Measurements from ENCODE around the gene UBE2O. TPM values are rescaled to one million over a fixed set of nuclear protein-coding genes. Genes with fewer than 3 reads are reported as not detected.
"Not testable (repeated sequence)": the region's sequence is repeated elsewhere in the genome, so short reads cannot be mapped to it uniquely, and the experiment has no call there.

The UBE2O gene
- total and polyA plus RNA-seq, 2 experiments from 2014 or later: 28.5 to 62.6 TPM

DNA sequence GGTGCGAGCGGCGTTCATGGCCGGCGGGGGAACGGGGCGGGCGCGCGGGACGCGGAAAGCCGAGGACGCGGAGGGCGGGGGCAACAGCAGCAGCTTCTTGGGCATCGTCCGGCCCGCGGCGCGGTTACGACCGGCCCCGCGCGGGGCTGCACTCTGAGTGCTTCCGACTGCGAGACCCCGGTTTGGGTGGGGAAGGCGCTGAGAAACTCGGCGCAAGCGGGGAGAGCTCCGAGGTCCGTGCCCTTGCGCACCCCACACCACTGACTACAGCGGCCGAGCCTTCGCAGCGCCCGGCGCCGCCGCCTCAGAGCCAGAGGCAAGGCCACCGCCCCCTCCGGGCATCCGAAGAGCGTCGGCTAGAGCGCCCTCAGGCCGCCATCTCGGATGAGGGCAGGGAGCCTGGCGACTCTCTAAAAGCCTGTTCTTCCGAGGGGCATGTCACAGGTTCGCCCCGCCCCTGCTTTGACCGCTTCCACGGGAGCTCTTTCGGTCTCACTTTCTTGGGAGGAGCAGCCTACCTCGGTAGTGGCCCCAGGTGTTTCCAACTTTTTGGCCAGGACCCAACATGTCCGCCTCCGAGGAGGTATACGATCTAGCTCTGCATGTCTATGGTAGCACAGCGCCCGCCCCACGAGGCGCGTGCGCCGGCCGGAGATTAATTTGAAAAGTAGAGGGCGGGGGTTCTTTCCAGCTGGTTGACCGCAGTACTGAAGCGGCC is 99.2 kb downstream of the UBE2O start, which contains the start of gene PRPSAP1:
PRPSAP1 (minus strand) TSS at position 318 of the 718 bp plus-strand sequence; CDS start at position 105, 213 bp downstream.
- peaks cover 14% of the 10 kb centered on the region for H3K4me1 ChIP-seq (ENCODE audit: low read depth)
- H3K36me3 ChIP-seq: no peaks in the 10 kb centered on the region
- peak; percentile 94 to 95 for DNase-seq (ENCODE audit: low read depth in 1 of 2, low spot score in 1 of 2)
- TF ChIP-seq, protein P1, sequence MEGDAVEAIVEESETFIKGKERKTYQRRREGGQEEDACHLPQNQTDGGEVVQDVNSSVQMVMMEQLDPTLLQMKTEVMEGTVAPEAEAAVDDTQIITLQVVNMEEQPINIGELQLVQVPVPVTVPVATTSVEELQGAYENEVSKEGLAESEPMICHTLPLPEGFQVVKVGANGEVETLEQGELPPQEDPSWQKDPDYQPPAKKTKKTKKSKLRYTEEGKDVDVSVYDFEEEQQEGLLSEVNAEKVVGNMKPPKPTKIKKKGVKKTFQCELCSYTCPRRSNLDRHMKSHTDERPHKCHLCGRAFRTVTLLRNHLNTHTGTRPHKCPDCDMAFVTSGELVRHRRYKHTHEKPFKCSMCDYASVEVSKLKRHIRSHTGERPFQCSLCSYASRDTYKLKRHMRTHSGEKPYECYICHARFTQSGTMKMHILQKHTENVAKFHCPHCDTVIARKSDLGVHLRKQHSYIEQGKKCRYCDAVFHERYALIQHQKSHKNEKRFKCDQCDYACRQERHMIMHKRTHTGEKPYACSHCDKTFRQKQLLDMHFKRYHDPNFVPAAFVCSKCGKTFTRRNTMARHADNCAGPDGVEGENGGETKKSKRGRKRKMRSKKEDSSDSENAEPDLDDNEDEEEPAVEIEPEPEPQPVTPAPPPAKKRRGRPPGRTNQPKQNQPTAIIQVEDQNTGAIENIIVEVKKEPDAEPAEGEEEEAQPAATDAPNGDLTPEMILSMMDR (IDR thresholded peaks at IDR 0.05; ENCODE audit: low read depth, low read length): peak; percentile 65
- H3K4me3 ChIP-seq: peak within 1 kb of the TSS; percentile 90
- no peaks in the 10 kb centered on the region for H3K9me3 ChIP-seq (ENCODE audit: low read depth)
- no peaks in the 10 kb centered on the region for H3K27me3 ChIP-seq
- peak within 1 kb of the TSS; percentile 99 for H3K27ac ChIP-seq

DNA sequence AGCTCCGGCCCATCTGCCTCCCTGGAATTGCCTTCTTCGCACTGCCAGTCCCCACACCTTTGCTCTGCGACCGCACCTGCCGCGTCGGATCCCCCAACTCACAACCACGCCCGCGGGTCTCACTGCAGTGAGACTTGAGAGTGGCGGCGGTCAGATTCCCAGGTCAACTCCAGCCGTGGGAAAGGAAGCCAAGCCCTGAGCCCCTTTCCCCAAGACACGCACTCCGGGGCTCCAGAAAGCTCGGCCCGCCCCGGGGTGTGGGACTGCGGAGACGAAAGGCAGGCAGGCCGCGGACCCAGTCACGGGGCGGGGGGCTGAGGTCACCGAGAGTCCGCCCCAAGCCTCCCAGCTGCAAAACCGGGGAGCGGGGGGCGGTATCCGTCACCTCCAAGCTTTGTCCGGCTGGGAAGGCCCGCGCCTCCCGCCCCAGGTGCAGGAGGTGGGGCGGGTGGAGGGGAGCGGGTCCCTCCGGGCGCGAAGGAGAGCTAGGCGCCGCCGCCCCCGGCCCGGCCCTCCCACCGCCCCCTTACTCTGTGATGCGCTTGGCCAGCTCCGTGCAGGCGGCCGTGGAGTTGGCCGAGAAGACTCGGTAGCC is 99.9 kb downstream of the UBE2O start:
- H3K27ac ChIP-seq: peak overlapping the region; percentile 99
- no peaks in the 10 kb centered on the region for H3K27me3 ChIP-seq
- H3K36me3 ChIP-seq: no peaks in the 10 kb centered on the region
- H3K4me3 ChIP-seq: peak overlapping the region; percentile 90
- no peaks in the 10 kb centered on the region for H3K9me3 ChIP-seq (ENCODE audit: low read depth)
- TF ChIP-seq, protein P1 (IDR thresholded peaks at IDR 0.05; ENCODE audit: low read depth, low read length): no peak
- peaks cover 14% of the 10 kb centered on the region for H3K4me1 ChIP-seq (ENCODE audit: low read depth)
- peak in 1 of 2 donors; percentile 56 for DNase-seq (ENCODE audit: low read depth in 1 of 2, low spot score in 1 of 2)

DNA sequence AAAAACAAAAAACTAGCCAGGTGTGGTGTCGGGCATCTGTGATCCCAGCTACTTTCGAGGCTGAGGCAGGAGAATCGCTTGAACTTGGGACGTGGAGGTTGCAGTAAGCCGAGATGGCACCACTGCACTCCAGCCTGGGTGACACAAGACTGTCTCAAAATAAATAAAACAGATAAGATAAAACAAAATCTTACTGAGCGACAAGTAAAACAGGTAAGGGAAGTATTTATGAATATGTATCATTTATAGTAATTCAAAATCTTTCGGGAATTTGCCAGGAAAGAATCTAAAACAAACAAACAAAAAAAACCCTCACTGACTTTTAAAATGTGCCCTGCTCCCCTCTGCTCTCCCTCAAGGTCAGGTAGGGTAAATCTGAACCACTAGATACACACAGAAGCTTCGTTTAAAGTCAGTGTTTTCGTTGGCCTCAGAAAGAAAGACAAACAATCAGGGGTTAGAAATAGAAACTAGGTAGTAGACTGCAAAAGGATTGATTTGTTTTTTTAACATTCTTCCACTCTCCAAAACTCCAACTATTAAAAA is 101.4 kb downstream of the UBE2O start:
- Histone ChIP-seq H3K4me1 (ENCODE audit: low read depth) (peaks cover 14% of the 10 kb centered on the region), H3K27me3 (no peaks in the 10 kb centered on the region), H3K4me3 (no peak overlapping the region), H3K27ac (peak overlapping the region; percentile 53), H3K36me3 (peaks cover 5% of the 10 kb centered on the region), H3K9me3 (ENCODE audit: low read depth) (no peaks in the 10 kb centered on the region)
- TF ChIP-seq, protein P1 (IDR thresholded peaks at IDR 0.05; ENCODE audit: low read depth, low read length): no peak
- no peak for DNase-seq (ENCODE audit: low read depth in 1 of 2, low spot score in 1 of 2)

DNA sequence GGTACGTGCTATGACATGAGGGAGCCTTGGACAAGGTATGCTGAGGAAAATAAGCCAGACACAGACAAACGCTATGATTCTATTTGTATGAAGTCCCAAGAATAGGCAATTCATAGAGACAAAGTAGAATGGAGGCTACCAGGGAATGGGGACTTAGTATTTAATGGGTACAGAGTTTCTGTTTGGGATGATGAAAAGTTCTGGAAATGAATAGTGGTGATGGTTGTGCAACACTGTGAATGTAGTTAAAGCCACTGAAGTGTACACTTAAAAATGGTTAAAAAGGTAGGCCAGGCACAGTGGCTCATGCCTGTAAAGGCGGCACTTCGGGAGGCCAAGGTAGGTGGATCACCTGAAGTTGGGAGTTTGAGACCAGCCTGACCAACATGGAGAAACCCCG is 102.5 kb downstream of the UBE2O start:
- no peak overlapping the region for H3K4me3 ChIP-seq
- TF ChIP-seq, protein P1 (IDR thresholded peaks at IDR 0.05; ENCODE audit: low read depth, low read length): no peak
- no peaks in the 10 kb centered on the region for H3K9me3 ChIP-seq (ENCODE audit: low read depth)
- no peak for DNase-seq (ENCODE audit: low read depth in 1 of 2, low spot score in 1 of 2)
- peaks cover 7% of the 10 kb centered on the region for H3K36me3 ChIP-seq
- H3K27ac ChIP-seq: no peak overlapping the region
- no peaks in the 10 kb centered on the region for H3K27me3 ChIP-seq
- H3K4me1 ChIP-seq (ENCODE audit: low read depth): peaks cover 14% of the 10 kb centered on the region

DNA sequence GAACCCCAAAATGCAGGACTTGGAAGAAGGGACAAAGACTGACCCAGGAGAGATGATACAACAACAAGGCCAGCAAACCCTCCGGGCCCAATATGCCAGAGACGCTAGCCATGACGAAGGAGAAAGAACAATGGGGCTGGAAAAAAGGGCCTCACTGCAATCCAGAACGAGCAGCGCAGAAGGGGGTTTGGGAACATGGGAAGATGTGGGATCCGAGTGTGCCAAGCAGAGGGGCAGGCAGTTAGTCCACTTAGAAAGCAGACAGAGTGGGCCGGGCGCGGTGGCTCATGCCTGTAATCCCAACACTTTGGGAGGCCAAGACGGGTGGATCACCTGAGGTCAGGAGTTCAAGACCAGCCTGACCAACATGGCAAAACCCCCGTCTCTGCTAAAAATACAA is 106.0 kb downstream of the UBE2O start:
- H3K4me3 ChIP-seq; H3K4me1 ChIP-seq (ENCODE audit: low read depth); H3K27ac ChIP-seq; H3K27me3 ChIP-seq; H3K9me3 ChIP-seq (ENCODE audit: low read depth); DNase-seq (ENCODE audit: low read depth in 1 of 2, low spot score in 1 of 2): not testable (repeated sequence)
- H3K36me3 ChIP-seq: peaks cover 19% of the 10 kb centered on the region
